HepG2 (cell line): ENCODE measurements around the gene SH3PXD2A. TPM values are rescaled to one million over a fixed set of nuclear protein-coding genes. Genes with fewer than 3 reads are reported as not detected.
A peak's percentile ranks its signal among the peaks of the same experiment; 100 is the strongest.

Experiments used
- ATF7 ChIP-seq, 2 experiments: fragments of 450-650 bp in 1 of 2; sonication (generic) in 1 of 2; formaldehyde crosslinking in 1 of 2; IDR thresholded peaks; 2 replicates each; pipeline versions ENCODE4 v1.4.0 to v1.6.1; 2016 to 2020; ENCODE audit warnings: antibody characterized with exemption in 1 of 2, mild to moderate bottlenecking in 1 of 2, missing genetic modification reagents in 1 of 2
- CREB3 ChIP-seq: sonication (generic); formaldehyde crosslinking; IDR thresholded peaks from 2 replicates; pipeline ENCODE4 v1.5.0; 2020; ENCODE audit warnings: missing genetic modification reagents
- CTCF ChIP-seq: sonication (generic); formaldehyde crosslinking; IDR thresholded peaks from 2 replicates; pipeline ENCODE4 v1.5.0; 2020; ENCODE audit warnings: mild to moderate bottlenecking, missing genetic modification reagents, moderate library complexity
- EEA1 ChIP-seq: sonication (generic); formaldehyde crosslinking; IDR thresholded peaks from 2 replicates; pipeline ENCODE4 v1.5.1; 2020; ENCODE audit warnings: mild to moderate bottlenecking, missing genetic modification reagents, borderline replicate concordance
- ISX ChIP-seq: sonication (generic); formaldehyde crosslinking; conservative IDR thresholded peaks from 2 replicates; pipeline ENCODE4 v1.5.0; 2020; ENCODE audit warnings: missing genetic modification reagents
- KLF13 ChIP-seq: sonication (generic); formaldehyde crosslinking; IDR thresholded peaks from 2 replicates; pipeline ENCODE4 v1.4.0; 2020; ENCODE audit warnings: mild to moderate bottlenecking, missing genetic modification reagents
- NONO ChIP-seq, 2 experiments: fragments of 450-650 bp in 1 of 2; sonication (generic) in 1 of 2; formaldehyde crosslinking in 1 of 2; IDR thresholded peaks in 1 of 2; conservative IDR thresholded peaks in 1 of 2; 2 replicates each; pipeline versions ENCODE4 v1.6.1 to v1.8.0; 2017 to 2022; ENCODE audit warnings: mild to moderate bottlenecking in 1 of 2, missing genetic modification reagents in 1 of 2, moderate library complexity in 1 of 2
- PAF1 ChIP-seq: IDR thresholded peaks from 2 replicates; pipeline ENCODE4 v1.6.1; 2016; ENCODE audit warnings: missing genetic modification reagents, missing compliant biosample characterization
- RAD51 ChIP-seq: fragments of 450-650 bp; IDR thresholded peaks from 2 replicates; pipeline ENCODE4 v1.6.1; 2016; ENCODE audit warnings: borderline replicate concordance
- REPIN1 ChIP-seq: sonication (generic); formaldehyde crosslinking; IDR thresholded peaks from 2 replicates; pipeline ENCODE4 v1.8.0; 2022; ENCODE audit warnings: missing genetic modification reagents, low read depth, mild to moderate bottlenecking, borderline replicate concordance
- RXRB ChIP-seq: IDR thresholded peaks from 2 replicates; pipeline ENCODE4 v1.6.1; 2016; ENCODE audit warnings: borderline replicate concordance, missing genetic modification reagents, missing compliant biosample characterization
- SMAD1 ChIP-seq: sonication (generic); formaldehyde crosslinking; IDR thresholded peaks from 2 replicates; pipeline ENCODE4 v1.4.0; 2020; ENCODE audit warnings: missing genetic modification reagents, low read depth, mild to moderate bottlenecking, borderline replicate concordance
- SMARCE1 ChIP-seq: fragments of 450-650 bp; IDR thresholded peaks from 2 replicates; pipeline ENCODE4 v1.6.1; 2017; ENCODE audit warnings: borderline replicate concordance
- SMC3 ChIP-seq: IDR thresholded peaks from 2 replicates; pipeline ENCODE4 v1.6.1; 2011; ENCODE audit warnings: low read length, improper control_type of control experiment
- SP4 ChIP-seq: sonication (generic); formaldehyde crosslinking; IDR thresholded peaks from 2 replicates; pipeline ENCODE4 v1.8.1; 2023; ENCODE audit warnings: mild to moderate bottlenecking, missing genetic modification reagents
- STAG1 ChIP-seq: sonication (generic); formaldehyde crosslinking; IDR thresholded peaks from 2 replicates; pipeline ENCODE4 v1.4.0; 2020; ENCODE audit warnings: missing genetic modification reagents
- SUZ12 ChIP-seq: fragments of 150-350 bp; IDR thresholded peaks from 2 replicates; pipeline ENCODE4 v1.6.1; 2014; ENCODE audit warnings: low read depth, low read length
- TGIF2 ChIP-seq: IDR thresholded peaks from 2 replicates; pipeline ENCODE4 v1.6.1; 2016; ENCODE audit warnings: control low read depth, missing compliant biosample characterization
- ZFX ChIP-seq: sonication (generic); formaldehyde crosslinking; IDR thresholded peaks from 2 replicates; pipeline ENCODE4 v1.4.0; 2020; ENCODE audit warnings: mild to moderate bottlenecking, low read depth, missing genetic modification reagents, moderate library complexity
- ZNF512B ChIP-seq: sonication (generic); formaldehyde crosslinking; IDR thresholded peaks from 2 replicates; pipeline ENCODE4 v1.5.1; 2020; ENCODE audit warnings: missing genetic modification reagents, mild to moderate bottlenecking, borderline replicate concordance
- ZNF567 ChIP-seq: sonication (generic); formaldehyde crosslinking; IDR thresholded peaks from 2 replicates; pipeline ENCODE4 v1.8.1; 2023; ENCODE audit warnings: mild to moderate bottlenecking, missing genetic modification reagents, borderline replicate concordance
- ZZZ3 ChIP-seq: sonication (generic); formaldehyde crosslinking; IDR thresholded peaks from 2 replicates; pipeline ENCODE4 v1.4.0; 2020; ENCODE audit warnings: missing genetic modification reagents, mild to moderate bottlenecking, borderline replicate concordance
- polyA plus RNA-seq, 8 experiments: library from polyadenylated mRNA; depleted of rRNA in 3 of 8; stranded (reverse) in 7 of 8; unstranded in 1 of 8; fragments of >200 nt; fragmentation: Illumina TruSeq in 4 of 8; extraction: Trizol in 4 of 8; gene quantifications; 2 replicates each; pipeline versions ENCODE4 v1.2.1 to v1.2.3, GENCODE V29; 2011 to 2016; ENCODE audit warnings: low read depth in 4 of 8, missing spikeins in 1 of 8, mixed read lengths in 1 of 8; ENCODE audit not compliant: insufficient read depth in 1 of 8
- total RNA-seq, 5 experiments: library from RNA; depleted of rRNA; stranded (reverse); fragments of >200 nt; fragmentation: Illumina TruSeq; extraction: Trizol; gene quantifications; 2 replicates each; pipeline ENCODE4 v1.2.3, GENCODE V29; 2016; ENCODE audit warnings: low read depth in 1 of 5
- TF ChIP-seq, protein P1 (sequence below): sonication (generic); formaldehyde crosslinking; IDR thresholded peaks from 2 replicates; pipeline ENCODE4 v1.8.1; 2022; ENCODE audit warnings: mild to moderate bottlenecking, missing genetic modification reagents

SH3PXD2A gene
- total and polyA plus RNA-seq, 2 of the 13 experiments (the other 11 are each of a cell fraction or from before 2014, with no cell fraction given) = 11.1 to 11.3 TPM

DNA sequence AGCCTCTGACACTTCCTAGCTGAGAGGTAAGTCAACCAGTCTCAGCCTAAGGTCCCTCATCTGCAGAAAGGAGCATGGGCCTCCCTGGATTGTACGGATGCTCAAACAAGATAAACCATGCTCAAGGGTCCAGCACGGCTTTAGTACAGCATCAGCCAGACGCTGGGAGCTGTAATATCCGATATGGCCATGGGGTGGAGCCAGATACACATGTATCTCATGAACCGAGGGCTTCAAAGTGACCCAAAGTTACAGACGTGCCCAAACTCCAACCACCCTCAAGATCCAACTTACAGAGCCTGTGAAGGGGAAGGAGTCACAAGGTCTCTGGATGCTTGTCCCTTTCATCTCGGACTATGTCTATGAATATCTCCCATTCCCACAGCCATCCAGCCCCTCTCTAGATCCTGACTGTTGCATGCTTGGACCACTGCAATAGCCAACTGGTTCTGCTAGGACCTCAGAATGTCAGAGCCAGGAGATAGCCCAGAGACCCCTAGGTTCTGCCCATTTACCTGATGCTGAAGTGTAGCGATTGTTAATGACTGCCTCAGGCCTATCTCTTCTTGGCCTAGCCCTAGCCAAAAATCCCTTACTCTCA, 142.4 kb downstream of the SH3PXD2A start (continued):
- TF ChIP-seq NONO (IDR thresholded peaks at IDR 0.05) (no peak), NONO (CRISPR knock-in tag; conservative IDR thresholded peaks at IDR 0.05) (no peak), ATF7 (IDR thresholded peaks at IDR 0.05) (no peak), ATF7 (CRISPR knock-in tag; IDR thresholded peaks at IDR 0.05) (no peak), SMARCE1 (no peak), CREB3 (no peak), ZFX (0 out of 2 replicates have a peak, but pooled peaks have one; percentile 18), KLF13 (CRISPR knock-in tag) (no peak), PAF1 (CRISPR knock-in tag) (no peak), SP4 (CRISPR knock-in tag) (0 out of 2 replicates have a peak, but pooled peaks have one; percentile 30), RAD51 (no peak), REPIN1 (CRISPR knock-in tag) (0 out of 2 replicates have a peak, but pooled peaks have one; percentile 35), SMC3 (peak; percentile 92), SMAD1 (CRISPR knock-in tag) (no peak), ISX (CRISPR knock-in tag) (no peak), ZNF512B (no peak), EEA1 (CRISPR knock-in tag) (no peak), ZNF567 (0 out of 2 replicates have a peak, but pooled peaks have one; percentile 42), SUZ12 (no peak), TGIF2 (no peak), ZZZ3 (CRISPR knock-in tag) (no peak), STAG1 (CRISPR knock-in tag) (peak; percentile 95), CTCF (CRISPR knock-in tag) (peak; percentile 90), RXRB (CRISPR knock-in tag) (no peak)
- TF ChIP-seq, protein P1, sequence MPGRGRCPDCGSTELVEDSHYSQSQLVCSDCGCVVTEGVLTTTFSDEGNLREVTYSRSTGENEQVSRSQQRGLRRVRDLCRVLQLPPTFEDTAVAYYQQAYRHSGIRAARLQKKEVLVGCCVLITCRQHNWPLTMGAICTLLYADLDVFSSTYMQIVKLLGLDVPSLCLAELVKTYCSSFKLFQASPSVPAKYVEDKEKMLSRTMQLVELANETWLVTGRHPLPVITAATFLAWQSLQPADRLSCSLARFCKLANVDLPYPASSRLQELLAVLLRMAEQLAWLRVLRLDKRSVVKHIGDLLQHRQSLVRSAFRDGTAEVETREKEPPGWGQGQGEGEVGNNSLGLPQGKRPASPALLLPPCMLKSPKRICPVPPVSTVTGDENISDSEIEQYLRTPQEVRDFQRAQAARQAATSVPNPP (CRISPR knock-in tag) = no peak
